ENCODE results near the gene MACROD2.
"Not testable (repeated sequence)": the region's sequence is repeated elsewhere in the genome, so short reads cannot be mapped to it uniquely, and the experiment has no call there.

Gene MACROD2

DNA sequence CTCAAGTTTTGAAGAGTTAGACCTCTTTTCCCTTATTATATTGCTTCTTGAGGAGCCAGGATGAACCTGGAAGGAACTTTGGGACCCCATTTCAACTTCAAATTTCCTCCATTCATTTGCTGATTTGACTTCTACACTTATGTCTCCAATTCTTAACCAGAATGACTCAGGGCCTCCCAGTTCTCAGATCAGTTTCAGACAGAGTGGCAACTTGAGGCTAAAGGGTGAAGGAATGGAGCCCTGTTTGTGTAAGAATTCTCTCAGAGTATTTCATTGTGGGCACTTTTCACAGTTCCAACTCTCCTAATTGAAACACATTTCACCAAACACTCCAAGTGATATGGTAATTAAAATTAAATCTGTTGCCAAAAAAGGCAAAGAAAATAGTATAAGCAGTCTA is 451.1 kb downstream of the MACROD2 start:
- DNase-seq (ENCODE audit: low spot score), result no peak
- POLR2A ChIA-PET (ENCODE audit: low non-redundant PET), result no interaction called here
- H3K27ac ChIP-seq, result no peak overlapping the region
- CTCF ChIA-PET, result no interaction called here
- TF ChIP-seq, protein P1, sequence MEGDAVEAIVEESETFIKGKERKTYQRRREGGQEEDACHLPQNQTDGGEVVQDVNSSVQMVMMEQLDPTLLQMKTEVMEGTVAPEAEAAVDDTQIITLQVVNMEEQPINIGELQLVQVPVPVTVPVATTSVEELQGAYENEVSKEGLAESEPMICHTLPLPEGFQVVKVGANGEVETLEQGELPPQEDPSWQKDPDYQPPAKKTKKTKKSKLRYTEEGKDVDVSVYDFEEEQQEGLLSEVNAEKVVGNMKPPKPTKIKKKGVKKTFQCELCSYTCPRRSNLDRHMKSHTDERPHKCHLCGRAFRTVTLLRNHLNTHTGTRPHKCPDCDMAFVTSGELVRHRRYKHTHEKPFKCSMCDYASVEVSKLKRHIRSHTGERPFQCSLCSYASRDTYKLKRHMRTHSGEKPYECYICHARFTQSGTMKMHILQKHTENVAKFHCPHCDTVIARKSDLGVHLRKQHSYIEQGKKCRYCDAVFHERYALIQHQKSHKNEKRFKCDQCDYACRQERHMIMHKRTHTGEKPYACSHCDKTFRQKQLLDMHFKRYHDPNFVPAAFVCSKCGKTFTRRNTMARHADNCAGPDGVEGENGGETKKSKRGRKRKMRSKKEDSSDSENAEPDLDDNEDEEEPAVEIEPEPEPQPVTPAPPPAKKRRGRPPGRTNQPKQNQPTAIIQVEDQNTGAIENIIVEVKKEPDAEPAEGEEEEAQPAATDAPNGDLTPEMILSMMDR (conservative IDR thresholded peaks at IDR 0.05; ENCODE audit: low read depth), result no peak

DNA sequence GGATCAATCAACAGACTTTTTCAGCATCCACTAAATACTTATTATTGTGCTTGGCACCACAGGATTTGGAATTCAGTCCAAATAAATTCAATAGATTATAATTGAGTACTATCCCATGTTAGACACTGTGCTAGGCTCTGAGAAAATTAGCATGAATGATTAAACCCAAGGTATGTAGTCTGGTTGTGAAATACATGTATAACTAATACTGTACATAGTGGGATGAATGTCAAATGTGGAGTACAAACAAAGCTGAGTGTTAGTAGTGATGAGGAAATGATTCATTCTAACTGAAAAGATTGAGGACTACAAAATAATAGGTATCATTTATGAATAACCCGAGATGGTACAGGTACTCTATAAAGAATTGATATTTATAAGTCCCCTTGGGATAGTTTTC is 454.0 kb downstream of the MACROD2 start:
- DNase-seq (ENCODE audit: low spot score), result peak; percentile 62
- no peak overlapping the region for H3K27ac ChIP-seq
- ChIA-PET CTCF (no interaction called here), POLR2A (ENCODE audit: low non-redundant PET) (no interaction called here)
- TF ChIP-seq, protein P1 (conservative IDR thresholded peaks at IDR 0.05; ENCODE audit: low read depth), result no peak

DNA sequence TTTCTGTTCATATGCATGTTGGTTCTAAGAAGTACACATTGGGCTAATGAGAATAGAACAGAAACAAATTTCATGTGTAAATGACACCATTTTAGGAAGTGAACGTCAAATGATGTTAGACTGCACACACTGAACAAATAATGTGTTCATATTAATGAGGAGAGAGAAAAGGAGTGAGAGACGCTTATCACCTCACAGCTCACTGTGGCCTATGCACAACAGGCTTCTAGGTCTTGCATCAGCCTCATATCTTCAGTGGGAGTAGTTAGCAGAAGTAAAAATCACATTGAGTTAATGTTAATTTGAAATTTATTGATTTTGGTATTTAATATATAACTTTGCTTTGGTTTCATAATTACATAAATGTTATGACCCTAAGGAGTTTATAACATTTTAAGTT is 454.9 kb downstream of the MACROD2 start:
- TF ChIP-seq, protein P1 (conservative IDR thresholded peaks at IDR 0.05; ENCODE audit: low read depth), result no peak
- no peak overlapping the region for H3K27ac ChIP-seq
- POLR2A ChIA-PET (ENCODE audit: low non-redundant PET), result no interaction called here
- CTCF ChIA-PET, result interaction anchor here (0.6 kb wide), 1 partner anchor 52 kb away, joined by 3 read pairs; no protein-coding TSS in a partner anchor
- no peak for DNase-seq (ENCODE audit: low spot score)

DNA sequence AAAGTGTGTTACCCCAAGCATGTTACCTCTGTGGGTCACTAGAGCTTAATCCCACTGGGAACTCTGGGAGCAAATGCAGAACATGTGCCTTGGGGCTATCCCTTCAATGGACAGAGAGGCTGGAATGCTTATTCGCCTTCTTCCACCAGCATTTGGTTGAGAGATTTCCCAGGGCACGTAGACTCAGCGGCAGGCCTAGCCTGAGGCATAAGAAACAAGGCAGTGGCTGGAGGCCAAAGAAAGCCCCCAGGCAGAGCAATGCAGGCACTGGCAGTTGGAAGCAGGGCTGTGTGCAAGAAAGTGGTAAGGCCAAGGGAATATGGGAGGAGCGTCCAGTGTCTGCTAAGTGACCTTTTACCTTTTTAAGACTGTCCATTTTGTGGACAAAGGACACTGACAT is 456.1 kb downstream of the MACROD2 start:
- TF ChIP-seq, protein P1 (conservative IDR thresholded peaks at IDR 0.05; ENCODE audit: low read depth), result no peak
- no peak for DNase-seq (ENCODE audit: low spot score)
- ChIA-PET CTCF (no interaction called here), POLR2A (ENCODE audit: low non-redundant PET) (no interaction called here)
- H3K27ac ChIP-seq, result no peak overlapping the region

DNA sequence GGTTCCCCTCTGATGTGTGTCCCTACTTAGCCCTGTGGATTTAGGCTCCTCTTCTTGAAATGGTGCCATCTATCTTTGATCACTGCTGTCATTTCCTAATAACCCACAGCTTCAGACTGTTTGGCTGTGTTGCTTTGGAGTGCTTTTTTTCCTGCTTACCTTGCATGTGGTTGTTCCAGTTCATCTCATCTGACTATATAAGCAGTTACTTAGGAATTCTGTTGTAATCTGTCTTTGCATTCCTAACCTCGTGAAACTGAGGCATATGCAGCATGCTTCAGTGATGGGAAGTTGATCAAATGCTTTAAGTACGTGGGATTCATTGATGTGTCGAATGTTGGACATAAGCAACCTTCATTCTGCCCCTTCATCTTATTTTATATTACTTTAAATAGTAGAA is 457.9 kb downstream of the MACROD2 start:
- TF ChIP-seq, protein P1 (conservative IDR thresholded peaks at IDR 0.05; ENCODE audit: low read depth), result no peak

DNA sequence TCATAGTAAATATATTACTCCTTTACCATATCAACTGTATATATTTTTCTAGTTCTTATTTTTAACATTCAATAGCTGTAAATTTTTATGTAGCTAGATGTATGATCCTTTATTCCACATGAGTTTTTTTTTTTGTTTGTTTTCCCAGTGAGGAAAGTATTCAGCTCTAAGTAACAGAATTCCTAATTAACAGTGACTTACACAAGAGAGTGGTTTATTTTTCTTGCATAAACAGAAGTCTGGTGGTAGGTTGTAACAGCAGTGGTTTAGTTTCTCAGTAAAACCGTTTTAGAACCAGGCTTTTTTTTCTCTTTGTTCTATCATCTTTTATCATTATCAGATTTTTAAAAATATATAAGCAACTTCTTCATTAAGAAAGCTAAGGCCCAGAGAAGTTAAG is 459.0 kb downstream of the MACROD2 start:
- CTCF ChIA-PET, result interaction anchor here (0.6 kb wide), 1 partner anchor 238 kb away, joined by 3 read pairs; no protein-coding TSS in a partner anchor
- no peak for DNase-seq (ENCODE audit: low spot score)
- POLR2A ChIA-PET (ENCODE audit: low non-redundant PET), result interaction anchor here (0.6 kb wide), 1 partner anchor 595 kb away, joined by 3 read pairs; no protein-coding TSS in a partner anchor
- no peak overlapping the region for H3K27ac ChIP-seq
- TF ChIP-seq, protein P1 (conservative IDR thresholded peaks at IDR 0.05; ENCODE audit: low read depth), result no peak

More for the DNA sequence above, 457.9 kb downstream of the MACROD2 start:
- no peak overlapping the region for H3K27ac ChIP-seq
- CTCF ChIA-PET, result interaction anchor here (0.8 kb wide), 1 partner anchor 1690 kb away, joined by 4 read pairs; no protein-coding TSS in a partner anchor
- no peak for DNase-seq (ENCODE audit: low spot score)
- POLR2A ChIA-PET (ENCODE audit: low non-redundant PET), result no interaction called here

DNA sequence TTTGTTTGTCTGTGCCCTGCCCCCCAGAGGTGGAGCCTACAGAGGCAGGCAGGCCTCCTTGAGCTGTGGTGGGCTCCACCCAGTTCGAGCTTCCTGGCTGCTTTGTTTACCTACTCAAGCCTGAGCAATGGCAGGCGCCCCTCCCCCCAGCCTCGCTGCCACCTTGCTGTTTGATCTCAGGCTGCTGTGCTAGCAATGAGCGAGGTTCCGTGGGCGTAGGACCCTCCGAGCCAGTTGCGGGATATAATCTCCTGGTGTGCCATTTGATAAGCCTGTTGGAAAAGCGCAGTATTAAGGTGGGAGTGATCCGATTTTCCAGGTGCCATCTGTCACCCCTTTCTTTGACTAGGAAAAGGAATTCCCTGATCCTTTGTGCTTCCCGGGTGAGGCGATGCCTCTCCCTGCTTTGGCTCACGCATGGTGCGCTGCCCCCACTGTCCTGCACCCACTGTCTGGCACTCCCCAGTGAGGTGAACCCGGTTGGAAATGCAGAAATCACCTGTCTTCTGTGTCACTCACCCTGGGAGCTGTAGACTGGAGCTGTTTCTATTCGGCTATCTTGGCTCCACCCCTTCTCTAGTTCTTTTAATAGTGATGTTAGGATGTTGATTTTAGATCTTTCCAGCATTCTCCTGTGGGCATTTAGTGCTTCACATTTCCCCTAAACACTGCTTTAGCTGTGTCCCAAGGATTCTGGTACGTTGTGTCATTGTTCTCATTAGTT is 471.9 kb downstream of the MACROD2 start:
- POLR2A ChIA-PET (ENCODE audit: low non-redundant PET); CTCF ChIA-PET; H3K27ac ChIP-seq; DNase-seq (ENCODE audit: low spot score): not testable (repeated sequence)
